ENCODE data around the gene ATP8A2. TPM values are rescaled to one million over a fixed set of nuclear protein-coding genes. Genes with fewer than 3 reads are reported as not detected.
A peak's percentile ranks its signal among the peaks of the same experiment; 100 is the strongest.

ATP8A2 gene
- total RNA-seq, 1 donor from 2014 or later: 1.3 TPM

GRCh38 chr13:25462301-25463125, 90.7 kb downstream of the ATP8A2 start:
- Mint-ChIP-seq H3K36me3 (ENCODE audit: low read depth, unreplicated experiment) (no peaks in the 10 kb centered on the region), H3K9me3 (ENCODE audit: unreplicated experiment) (no peaks in the 10 kb centered on the region), H3K4me1 (ENCODE audit: low read depth, unreplicated experiment) (peaks cover 9% of the 10 kb centered on the region), H3K27me3 (ENCODE audit: low read depth, unreplicated experiment) (peaks cover 22% of the 10 kb centered on the region), H3K4me3 (ENCODE audit: unreplicated experiment) (no peak overlapping the region), H3K27ac (ENCODE audit: unreplicated experiment) (no peak overlapping the region)
- Histone ChIP-seq H3K9me3 (ENCODE audit: insufficient read depth, low read depth, low read length) (no peaks in the 10 kb centered on the region), H3K27me3 (ENCODE audit: insufficient read depth, low read length) (peaks cover 3% of the 10 kb centered on the region), H4K20me1 (ENCODE audit: insufficient read depth, low read length) (no peaks in the 10 kb centered on the region), H3K4me3 (ENCODE audit: insufficient read depth, low read depth, low read length) (no peak overlapping the region), H3K27ac (ENCODE audit: low read depth, low read length) (no peak overlapping the region), H3K36me3 (ENCODE audit: insufficient read depth, low read length) (no peaks in the 10 kb centered on the region), H3K4me1 (ENCODE audit: insufficient read depth, low read length) (peaks cover 10% of the 10 kb centered on the region), H3K9ac (ENCODE audit: low read length) (no peak overlapping the region), H3K4me2 (ENCODE audit: low read length) (no peak overlapping the region), H3K79me2 (ENCODE audit: insufficient read depth, low read length) (no peaks in the 10 kb centered on the region), H2AFZ (ENCODE audit: low read depth, low read length) (no peak overlapping the region)
- TF ChIP-seq, protein P1, sequence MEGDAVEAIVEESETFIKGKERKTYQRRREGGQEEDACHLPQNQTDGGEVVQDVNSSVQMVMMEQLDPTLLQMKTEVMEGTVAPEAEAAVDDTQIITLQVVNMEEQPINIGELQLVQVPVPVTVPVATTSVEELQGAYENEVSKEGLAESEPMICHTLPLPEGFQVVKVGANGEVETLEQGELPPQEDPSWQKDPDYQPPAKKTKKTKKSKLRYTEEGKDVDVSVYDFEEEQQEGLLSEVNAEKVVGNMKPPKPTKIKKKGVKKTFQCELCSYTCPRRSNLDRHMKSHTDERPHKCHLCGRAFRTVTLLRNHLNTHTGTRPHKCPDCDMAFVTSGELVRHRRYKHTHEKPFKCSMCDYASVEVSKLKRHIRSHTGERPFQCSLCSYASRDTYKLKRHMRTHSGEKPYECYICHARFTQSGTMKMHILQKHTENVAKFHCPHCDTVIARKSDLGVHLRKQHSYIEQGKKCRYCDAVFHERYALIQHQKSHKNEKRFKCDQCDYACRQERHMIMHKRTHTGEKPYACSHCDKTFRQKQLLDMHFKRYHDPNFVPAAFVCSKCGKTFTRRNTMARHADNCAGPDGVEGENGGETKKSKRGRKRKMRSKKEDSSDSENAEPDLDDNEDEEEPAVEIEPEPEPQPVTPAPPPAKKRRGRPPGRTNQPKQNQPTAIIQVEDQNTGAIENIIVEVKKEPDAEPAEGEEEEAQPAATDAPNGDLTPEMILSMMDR (IDR thresholded peaks at IDR 0.05; ENCODE audit: insufficient read depth, low read depth, low read length): no peak
- no peak for TF ChIP-seq EZH2 (IDR thresholded peaks at IDR 0.05; ENCODE audit: insufficient read depth, low read length)
- DNase-seq (ENCODE audit: low read depth) (no peak), FAIRE-seq (no peak)

DNA sequence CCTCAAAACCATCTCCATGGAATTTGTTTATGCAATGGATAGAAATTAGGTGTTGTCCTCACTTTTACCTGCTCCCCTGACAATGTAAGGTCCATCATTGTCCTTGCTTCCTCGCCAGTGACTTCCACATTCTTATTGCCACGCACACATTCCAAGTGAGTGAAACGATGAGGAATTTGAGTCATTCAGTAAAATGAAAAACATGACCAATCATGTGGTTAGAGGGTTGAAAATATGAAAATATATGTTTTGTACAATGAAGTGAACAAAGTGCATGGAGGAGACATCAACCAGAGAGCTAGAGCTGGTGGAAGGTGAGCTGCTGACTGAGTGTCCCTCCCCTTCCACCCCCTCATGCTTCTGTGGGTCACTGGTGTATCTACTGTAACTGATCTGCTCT, 91.7 kb downstream of the ATP8A2 start:
- H3K4me3 Mint-ChIP-seq (ENCODE audit: unreplicated experiment): no peak overlapping the region
- FAIRE-seq (no peak), DNase-seq (ENCODE audit: low read depth) (peak; percentile 32)
- no peaks in the 10 kb centered on the region for H3K79me2 ChIP-seq (ENCODE audit: insufficient read depth, low read length)
- peak overlapping the region; percentile 12 for H3K27ac ChIP-seq (ENCODE audit: low read depth, low read length)
- no peaks in the 10 kb centered on the region for H3K9me3 Mint-ChIP-seq (ENCODE audit: unreplicated experiment)
- peak overlapping the region; percentile 14 for H3K27ac Mint-ChIP-seq (ENCODE audit: unreplicated experiment)
- H3K9me3 ChIP-seq (ENCODE audit: insufficient read depth, low read depth, low read length): no peaks in the 10 kb centered on the region
- no peaks in the 10 kb centered on the region for H3K36me3 ChIP-seq (ENCODE audit: insufficient read depth, low read length)
- H3K4me1 Mint-ChIP-seq (ENCODE audit: low read depth, unreplicated experiment): peaks cover 9% of the 10 kb centered on the region
- H3K36me3 Mint-ChIP-seq (ENCODE audit: low read depth, unreplicated experiment): no peaks in the 10 kb centered on the region
- H3K9ac ChIP-seq (ENCODE audit: low read length): no peak overlapping the region
- no peaks in the 10 kb centered on the region for H4K20me1 ChIP-seq (ENCODE audit: insufficient read depth, low read length)
- H3K27me3 ChIP-seq (ENCODE audit: insufficient read depth, low read length): peaks cover 3% of the 10 kb centered on the region
- peak overlapping the region; percentile 45 for H3K4me2 ChIP-seq (ENCODE audit: low read length)
- H3K27me3 Mint-ChIP-seq (ENCODE audit: low read depth, unreplicated experiment): peaks cover 23% of the 10 kb centered on the region
- no peak overlapping the region for H3K4me3 ChIP-seq (ENCODE audit: insufficient read depth, low read depth, low read length)
- no peak overlapping the region for H2AFZ ChIP-seq (ENCODE audit: low read depth, low read length)
- peaks cover 14% of the 10 kb centered on the region for H3K4me1 ChIP-seq (ENCODE audit: insufficient read depth, low read length)
- TF ChIP-seq, protein P1 (IDR thresholded peaks at IDR 0.05; ENCODE audit: insufficient read depth, low read depth, low read length): no peak
- TF ChIP-seq EZH2 (IDR thresholded peaks at IDR 0.05; ENCODE audit: insufficient read depth, low read length): no peak

- TF ChIP-seq, protein P1 (IDR thresholded peaks at IDR 0.05; ENCODE audit: insufficient read depth, low read depth, low read length): no peak
- TF ChIP-seq EZH2 (IDR thresholded peaks at IDR 0.05; ENCODE audit: insufficient read depth, low read length): no peak
These were observed 95.1 kb downstream of the ATP8A2 start for GRCh38 chr13:25466880-25467279.

More at GRCh38 chr13:25466880-25467279, 95.1 kb downstream of the ATP8A2 start:
- Mint-ChIP-seq H3K9me3 (ENCODE audit: unreplicated experiment) (no peaks in the 10 kb centered on the region), H3K36me3 (ENCODE audit: low read depth, unreplicated experiment) (no peaks in the 10 kb centered on the region), H3K4me1 (ENCODE audit: low read depth, unreplicated experiment) (peaks cover 9% of the 10 kb centered on the region), H3K4me3 (ENCODE audit: unreplicated experiment) (no peak overlapping the region), H3K27me3 (ENCODE audit: low read depth, unreplicated experiment) (peaks cover 42% of the 10 kb centered on the region), H3K27ac (ENCODE audit: unreplicated experiment) (no peak overlapping the region)
- no peak overlapping the region for H3K4me3 ChIP-seq (ENCODE audit: insufficient read depth, low read depth, low read length)
- no peaks in the 10 kb centered on the region for H4K20me1 ChIP-seq (ENCODE audit: insufficient read depth, low read length)
- H3K4me1 ChIP-seq (ENCODE audit: insufficient read depth, low read length): peaks cover 14% of the 10 kb centered on the region
- H3K27me3 ChIP-seq (ENCODE audit: insufficient read depth, low read length): no peaks in the 10 kb centered on the region
- H3K36me3 ChIP-seq (ENCODE audit: insufficient read depth, low read length): no peaks in the 10 kb centered on the region
- H3K9me3 ChIP-seq (ENCODE audit: insufficient read depth, low read depth, low read length): no peaks in the 10 kb centered on the region
- no peaks in the 10 kb centered on the region for H3K79me2 ChIP-seq (ENCODE audit: insufficient read depth, low read length)
- FAIRE-seq: no peak
- no peak overlapping the region for H3K4me2 ChIP-seq (ENCODE audit: low read length)
- no peak for DNase-seq (ENCODE audit: low read depth)
- H3K27ac ChIP-seq (ENCODE audit: low read depth, low read length): no peak overlapping the region
- H2AFZ ChIP-seq (ENCODE audit: low read depth, low read length): no peak overlapping the region
- H3K9ac ChIP-seq (ENCODE audit: low read length): no peak overlapping the region

Measured in astrocyte (in vitro differentiated cells and primary cell).